NCI-H226 (cell line): ENCODE data around the gene TMEM150A.
"Not testable (repeated sequence)": the region's sequence is repeated elsewhere in the genome, so short reads cannot be mapped to it uniquely, and the experiment has no call there.

Experiments
- DNase-seq: peaks from one replicate; pipeline ENCODE4 v3.0.0-alpha.2; 2015

Gene TMEM150A

DNA sequence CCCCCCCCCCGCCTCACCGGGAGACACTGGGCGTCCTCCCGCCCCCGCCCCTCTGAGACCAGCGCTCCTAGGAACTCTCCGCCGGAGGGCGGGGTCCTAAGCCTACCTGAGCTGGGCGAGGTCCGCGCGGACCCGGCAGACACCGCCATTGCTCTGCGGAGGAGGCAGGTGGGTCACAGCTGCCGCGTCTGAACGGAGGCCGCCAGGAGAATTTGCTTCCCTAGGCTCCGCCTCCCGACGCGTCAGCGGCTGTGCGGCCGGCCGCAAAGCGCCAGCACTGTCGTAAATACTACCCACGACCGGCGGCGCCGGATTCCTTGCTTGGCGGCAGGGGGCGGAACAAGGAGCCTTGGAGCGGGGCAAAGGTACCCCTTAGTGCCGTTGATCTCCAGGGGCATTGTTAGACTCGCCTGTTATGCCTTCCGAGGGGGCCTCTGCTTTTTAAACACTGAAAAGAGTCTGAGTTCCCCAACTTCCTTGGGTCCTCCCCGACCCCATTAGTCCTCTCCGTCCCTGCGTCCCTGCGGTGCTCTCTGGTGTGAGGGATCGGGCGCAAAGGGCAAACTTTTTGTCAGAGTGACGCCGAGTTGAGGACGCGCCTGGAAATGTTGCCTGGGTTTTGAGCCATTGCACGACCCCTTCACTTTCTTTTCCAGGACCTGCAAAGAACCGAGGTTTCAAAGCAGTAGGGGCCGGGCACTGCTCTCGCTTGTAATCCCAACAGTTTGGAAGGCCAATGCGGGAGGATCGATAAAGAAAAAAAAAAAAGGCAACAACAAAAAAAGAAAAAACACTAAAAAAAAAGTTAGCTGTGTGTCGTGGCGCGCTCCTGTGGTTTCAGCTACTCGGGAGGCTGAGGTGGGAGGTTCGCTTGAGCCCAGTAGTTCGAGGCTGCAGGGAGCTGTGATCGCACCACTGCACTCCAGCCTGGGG, 41.0 kb downstream of the TMEM150A start, which contains the start of gene GGCX:
Gene GGCX, minus strand, starts transcription at position 214 of the 933 bp plus-strand sequence. Its CDS starts 65 bp downstream, at position 149.
- peak; percentile 90 for DNase-seq

- no peak for DNase-seq
These were observed 41.7 kb downstream of the TMEM150A start for GRCh38 chr2:85560812-85561279.

DNA sequence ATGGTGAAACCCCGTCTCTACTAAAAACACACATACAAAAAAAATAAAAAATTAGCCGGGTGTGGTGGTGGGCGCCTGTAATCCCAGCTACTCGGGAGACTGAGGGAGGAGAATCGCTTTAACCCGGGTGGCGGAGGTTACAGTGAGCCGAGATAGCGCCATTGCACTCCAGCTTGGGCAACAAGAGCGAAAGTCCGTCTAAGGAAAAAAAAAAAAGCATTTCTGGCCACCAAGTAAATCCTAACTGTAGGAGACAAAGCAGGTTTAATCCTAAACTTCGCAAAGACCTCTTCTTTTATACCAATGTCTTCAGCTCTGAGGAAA, 42.1 kb downstream of the TMEM150A start:
- DNase-seq, result not testable (repeated sequence)

GRCh38 chr2:85558160-85558559, 44.3 kb downstream of the TMEM150A start:
- DNase-seq, result no peak

- DNase-seq, result no peak
These were observed 45.4 kb downstream of the TMEM150A start for GRCh38 chr2:85557130-85557529.

GRCh38 chr2:85554980-85555612, 47.4 kb downstream of the TMEM150A start:
- no peak for DNase-seq

DNA sequence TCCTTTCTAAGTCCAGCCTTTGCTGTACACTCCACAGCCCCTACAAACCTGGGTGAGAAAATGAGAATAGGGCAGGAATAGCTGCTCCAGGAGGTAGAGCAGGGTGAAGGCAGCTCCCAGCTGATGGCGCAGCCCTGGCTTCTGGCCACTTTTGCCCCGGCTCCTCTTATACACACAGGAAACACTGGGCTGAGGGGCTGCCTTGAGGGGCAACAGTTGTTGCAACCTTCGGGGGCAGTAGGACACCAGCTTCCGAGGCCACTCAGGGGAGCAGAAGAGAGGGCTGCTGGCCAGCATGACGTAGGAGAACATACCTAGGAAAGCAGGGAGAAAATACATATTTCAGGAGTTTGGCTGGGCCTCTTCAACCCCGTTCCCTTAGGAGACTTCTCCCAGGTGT, 49.3 kb downstream of the TMEM150A start:
- no peak for DNase-seq

DNA sequence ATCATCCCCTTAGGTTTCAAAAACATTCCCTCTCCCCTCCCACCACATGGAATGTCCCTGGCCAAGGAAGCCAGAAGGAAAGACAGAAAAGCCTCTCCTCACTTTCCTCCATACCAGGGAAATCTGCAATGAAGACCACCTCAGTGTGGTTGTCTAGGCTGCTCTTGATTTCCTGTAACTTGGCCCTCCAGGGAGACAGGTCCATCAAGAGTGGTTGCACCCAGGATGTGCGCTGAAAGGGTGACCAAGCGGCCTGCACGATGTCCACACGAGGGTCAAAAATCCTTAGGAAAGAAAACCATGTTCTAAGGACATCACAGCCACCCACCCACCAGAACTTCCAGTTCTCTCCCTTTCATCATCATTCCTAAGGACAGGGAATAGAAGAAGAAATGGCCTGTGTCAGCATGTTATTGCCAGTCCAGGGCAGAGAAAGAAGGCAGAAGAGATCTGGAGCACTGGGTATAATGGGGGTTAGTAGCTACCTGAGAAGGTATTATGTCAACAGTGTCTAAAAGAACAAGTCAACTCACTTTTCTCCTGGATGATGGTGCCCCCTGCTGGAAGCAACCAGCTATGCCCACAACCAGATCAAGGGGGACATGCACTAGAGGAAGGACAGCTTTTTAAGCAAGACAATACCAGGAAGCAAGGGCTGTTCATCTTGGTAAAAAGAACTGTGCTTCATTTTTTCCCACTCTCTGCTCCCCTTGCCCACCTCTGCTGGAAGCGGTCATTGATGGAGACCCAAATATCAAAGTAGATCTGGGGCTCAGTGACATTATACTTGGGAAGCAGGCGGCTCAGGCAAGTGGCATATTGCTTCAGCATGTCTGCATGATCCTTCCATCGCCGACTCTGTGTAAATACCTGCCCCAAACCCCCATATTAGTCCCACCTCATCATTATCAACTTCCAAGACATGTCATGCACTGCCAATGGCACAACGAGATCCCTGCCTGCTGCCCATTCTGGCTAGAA, 50.5 kb downstream of the TMEM150A start:
- DNase-seq, result peak; percentile 16

DNA sequence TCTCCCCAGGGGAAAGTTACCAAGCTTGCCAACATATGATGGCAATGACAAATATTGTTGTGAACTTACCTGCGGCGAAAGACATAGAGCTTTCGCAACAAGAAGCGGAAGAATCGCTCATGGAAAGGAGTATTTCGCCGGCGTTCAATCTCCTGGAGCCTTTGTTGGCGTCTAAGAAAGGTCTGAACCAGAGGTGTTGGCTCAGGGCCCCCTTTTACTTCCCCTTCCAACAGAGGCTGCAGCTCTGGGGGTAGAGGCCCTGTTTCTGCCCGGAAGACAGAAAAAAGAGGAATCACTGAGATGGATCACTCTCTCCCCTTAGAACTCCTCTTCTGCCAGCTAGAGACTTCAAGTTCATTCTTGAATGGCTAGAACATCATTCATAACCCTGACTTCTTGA, 52.0 kb downstream of the TMEM150A start:
- DNase-seq, result no peak

DNA sequence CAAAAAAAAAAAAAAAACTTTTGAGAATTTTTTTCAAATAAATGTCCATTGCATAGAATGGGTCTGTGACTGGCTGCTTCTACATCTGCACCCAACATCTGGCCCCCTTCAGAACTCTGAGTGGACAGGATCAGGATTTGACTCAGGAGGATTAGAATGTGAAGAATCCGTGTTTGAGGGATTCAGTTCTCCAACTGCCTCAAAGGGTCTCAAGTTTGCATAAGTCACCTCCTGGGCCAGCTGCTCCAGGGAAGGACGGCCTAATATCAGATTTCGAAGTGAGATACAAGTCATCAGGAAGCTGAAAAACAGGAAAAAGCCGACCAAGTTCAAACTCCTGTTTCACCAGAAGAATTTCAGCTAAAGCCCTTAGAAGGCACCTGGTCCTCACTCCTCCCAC, 52.7 kb downstream of the TMEM150A start:
- no peak for DNase-seq

DNA sequence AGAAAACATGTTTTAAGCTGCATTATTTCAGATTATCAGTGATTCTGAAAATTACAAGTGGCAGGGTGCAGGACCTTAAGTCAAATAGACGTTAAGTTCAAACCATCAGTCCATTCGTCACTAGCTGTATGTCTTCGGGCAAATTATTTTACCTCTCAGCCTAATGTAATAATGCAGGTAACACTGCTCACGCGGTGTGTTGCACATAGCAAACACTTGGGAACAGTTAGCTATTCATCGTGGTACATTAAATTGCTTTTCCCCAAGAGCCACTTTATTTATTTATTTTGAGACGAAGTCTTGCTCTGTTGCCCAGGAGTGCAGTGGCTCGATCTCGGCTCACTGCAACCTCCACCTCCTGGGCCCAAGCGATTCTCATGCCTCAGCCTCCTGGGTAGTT, 53.4 kb downstream of the TMEM150A start:
- DNase-seq, result no peak

- no peak for DNase-seq
These were observed 53.9 kb downstream of the TMEM150A start for GRCh38 chr2:85548608-85548900.
